VCaP (cell line): Measurements from ENCODE around the gene PIP4K2A.

Experiments used
- H3K27ac ChIP-seq: fragments of 450-650 bp; 2 replicates; pipeline ENCODE4 v1.5.1; 2017
- CTCF ChIP-seq: fragments of 450-650 bp; conservative IDR thresholded peaks from 2 replicates; pipeline ENCODE4 v1.5.1; 2017; ENCODE audit warnings: mild to moderate bottlenecking, moderate library complexity

PIP4K2A gene

GRCh38 chr10:22610610-22611009 lies 103.8 kb downstream of the PIP4K2A start:
- H3K27ac ChIP-seq, result no peak overlapping the region

GRCh38 chr10:22609719-22610465 lies 104.5 kb downstream of the PIP4K2A start:
- no peak overlapping the region for H3K27ac ChIP-seq
- peak; percentile 30; the same call in 1 of the 2 replicates for TF ChIP-seq CTCF

More at GRCh38 chr10:22610610-22611009, 103.8 kb downstream of the PIP4K2A start:
- no peak for TF ChIP-seq CTCF

- no peak for TF ChIP-seq CTCF
- no peak overlapping the region for H3K27ac ChIP-seq
These were observed 105.1 kb downstream of the PIP4K2A start for GRCh38 chr10:22609251-22609650.

- no peak overlapping the region for H3K27ac ChIP-seq
- TF ChIP-seq CTCF, result no peak
These were observed 107.1 kb downstream of the PIP4K2A start for GRCh38 chr10:22607261-22607660.

GRCh38 chr10:22606164-22606614 lies 108.2 kb downstream of the PIP4K2A start:
- H3K27ac ChIP-seq, result no peak overlapping the region
- TF ChIP-seq CTCF, result no peak

GRCh38 chr10:22605168-22605567 lies 109.2 kb downstream of the PIP4K2A start:
- no peak overlapping the region for H3K27ac ChIP-seq
- TF ChIP-seq CTCF, result no peak

- no peak overlapping the region for H3K27ac ChIP-seq
- no peak for TF ChIP-seq CTCF
These were observed 109.8 kb downstream of the PIP4K2A start for GRCh38 chr10:22604344-22605126.
